Panc1 (cell line): ENCODE data around the gene GPC6. TPM values are rescaled to one million over a fixed set of nuclear protein-coding genes. Genes with fewer than 3 reads are reported as not detected.

Experiments
- ATAC-seq: fragments of 200-7000 bp; cut with Tn5 transposase; 2 replicates; pipeline ENCODE4 v1.9.1; 2020; ENCODE audit warnings: mild to moderate bottlenecking, moderate library complexity
- BruUV-seq: library from RNA; stranded (reverse); fragments of 400-500 nt; replicated peaks from 2 replicates; lab custom pipeline; 2021; lab: Mats Ljungman, UMichigan
- CTCF ChIA-PET: fragments of 300-600 bp; sonication (Branson Sonifier 250); formaldehyde crosslinking; loops from one replicate; lab custom pipeline; 2022; ENCODE audit warnings: antibody characterized with exemption; lab: Charles Lee
- POLR2A ChIA-PET: fragments of 300-600 bp; sonication (Branson Sonifier 250); formaldehyde crosslinking; loops from one replicate; lab custom pipeline; 2022; ENCODE audit warnings: antibody characterized with exemption; lab: Charles Lee
- DNase-seq: peaks from one replicate; pipeline ENCODE4 v3.0.0-alpha.2; 2010; ENCODE audit warnings: low read depth, low spot score
- H3K27ac ChIP-seq: 2 replicates; pipeline ENCODE4 v1.5.1; 2011; ENCODE audit warnings: mild to moderate bottlenecking, low read length, inconsistent platforms
- H3K27me3 ChIP-seq: fragments of 200-500 bp; sonication (Bioruptor generic); 2 replicates; pipeline ENCODE4 v1.6.0; 2014; ENCODE audit warnings: low read length, inconsistent platforms; ENCODE audit not compliant: control insufficient read depth, insufficient read depth
- H3K36me3 ChIP-seq: fragments of 200-500 bp; sonication (Bioruptor generic); 2 replicates; pipeline ENCODE4 v1.5.1; 2014; ENCODE audit warnings: inconsistent platforms, mild to moderate bottlenecking, low read length, moderate library complexity; ENCODE audit not compliant: control insufficient read depth, insufficient read depth
- H3K4me1 ChIP-seq: 2 replicates; pipeline ENCODE4 v1.5.1; 2011; ENCODE audit warnings: inconsistent platforms, mild to moderate bottlenecking, low read length, moderate library complexity; ENCODE audit not compliant: control insufficient read depth, insufficient read depth
- H3K4me3 ChIP-seq, 2 experiments: 2 replicates each; pipeline ENCODE4 v1.5.1; 2011 to 2012; ENCODE audit warnings: low read depth in 2 of 2, low read length in 2 of 2, mild to moderate bottlenecking in 2 of 2, inconsistent platforms in 1 of 2, moderate library complexity in 1 of 2
- H3K9me3 ChIP-seq: fragments of 200-500 bp; sonication (Bioruptor generic); 2 replicates; pipeline ENCODE4 v1.5.1; 2014; ENCODE audit warnings: low read depth, mild to moderate bottlenecking, inconsistent platforms, low read length, moderate library complexity; ENCODE audit not compliant: control insufficient read depth, insufficient read depth
- CTCF ChIP-seq: fragments of 450-650 bp; IDR thresholded peaks from 2 replicates; pipeline ENCODE4 v1.5.1; 2017; ENCODE audit warnings: mild to moderate bottlenecking
- POLR2AphosphoS5 ChIP-seq: IDR thresholded peaks from 2 replicates; pipeline ENCODE4 v1.6.1; 2012; ENCODE audit warnings: mild to moderate bottlenecking, low read depth, low read length, moderate library complexity
- REST ChIP-seq, 2 experiments: IDR thresholded peaks; 2 replicates each; pipeline ENCODE4 v1.6.1; 2011 to 2012; ENCODE audit warnings: low read depth in 2 of 2, control low read depth in 1 of 2, low read length in 1 of 2, mild to moderate bottlenecking in 1 of 2, moderate library complexity in 1 of 2; ENCODE audit not compliant: insufficient read depth in 1 of 2
- SIN3A ChIP-seq: IDR thresholded peaks from 2 replicates; pipeline ENCODE4 v1.6.1; 2012; ENCODE audit warnings: low read depth, mild to moderate bottlenecking, low read length, moderate library complexity, borderline replicate concordance; ENCODE audit not compliant: insufficient read depth
- TCF7L2 ChIP-seq: IDR thresholded peaks from 2 replicates; pipeline ENCODE4 v1.6.1; 2011; ENCODE audit warnings: mild to moderate bottlenecking, low read depth, low read length, inconsistent platforms
- in situ Hi-C: cut with HindIII; loops from 2 replicates; pipeline ENCODE4 v1.10.0; 2016; ENCODE audit warnings: low sequenced_read_pairs, low pct_unique_long_range_greater_than_20kb
- intact Hi-C: fragments of 100-400 bp; cut with micrococcal nuclease; formaldehyde crosslinking; loops from one replicate; pipeline ENCODE4 v1.10.0; 2022; ENCODE audit not compliant: unreplicated experiment
- total RNA-seq: library from RNA; stranded (reverse); gene quantifications from one replicate; pipeline ENCODE4 v1.2.1, GENCODE V29; 2021; ENCODE audit not compliant: unreplicated experiment

The GPC6 gene
- total RNA-seq, 1 experiment from 2014 or later: 4.8 TPM

DNA sequence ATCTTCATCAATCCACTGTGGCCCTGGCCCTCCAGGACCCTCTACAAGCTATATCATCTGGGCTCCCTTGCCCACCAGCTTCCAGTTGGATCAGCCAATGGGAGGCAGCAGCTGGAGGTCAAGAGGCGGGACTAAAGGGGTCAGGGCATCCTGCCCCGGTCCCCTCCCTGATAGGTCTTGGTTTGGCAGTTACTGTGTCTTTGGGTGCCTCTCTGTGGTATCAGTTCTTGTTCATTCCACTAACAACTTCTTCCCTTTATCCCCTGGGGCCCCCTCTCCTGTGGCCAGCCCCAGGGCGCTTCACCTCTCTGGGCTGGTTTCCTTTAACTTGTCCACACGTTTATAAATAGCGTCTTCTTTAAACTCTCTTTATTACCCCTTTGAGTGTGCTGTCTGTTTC is 1169.3 kb downstream of the GPC6 start:
- ATAC-seq: no peak
- H3K36me3 ChIP-seq: no peaks in the 10 kb centered on the region
- no peak for DNase-seq

GRCh38 chr13:94399812-94400211 is 1173.2 kb downstream of the GPC6 start:
- no peak overlapping the region for H3K4me3 ChIP-seq
- TF ChIP-seq POLR2AphosphoS5 (no peak), SIN3A (no peak), TCF7L2 (no peak), REST (IDR thresholded peaks at IDR 0.05; ENCODE audit: insufficient read depth in 1 of 2, low read depth in 2 of 2, low read length in 1 of 2) (no peak), CTCF (no peak)

More for the DNA sequence above, 1169.3 kb downstream of the GPC6 start:
- in situ Hi-C loops: no loop called here
- no peaks in the 10 kb centered on the region for H3K9me3 ChIP-seq
- no peaks in the 10 kb centered on the region for H3K27me3 ChIP-seq
- POLR2A ChIA-PET: no interaction called here
- H3K27ac ChIP-seq: no peak overlapping the region
- intact Hi-C loops: no loop called here
- CTCF ChIA-PET: no interaction called here
- H3K4me3 ChIP-seq: no peak overlapping the region
- TF ChIP-seq SIN3A: no peak
- TF ChIP-seq TCF7L2: no peak
- no peak for TF ChIP-seq CTCF
- no peak for TF ChIP-seq REST (IDR thresholded peaks at IDR 0.05; ENCODE audit: insufficient read depth in 1 of 2, low read depth in 2 of 2, low read length in 1 of 2)
- TF ChIP-seq POLR2AphosphoS5: no peak
- no TSS peak for BruUV-seq
- no peaks in the 10 kb centered on the region for H3K4me1 ChIP-seq

More at GRCh38 chr13:94399812-94400211, 1173.2 kb downstream of the GPC6 start:
- Histone ChIP-seq H3K9me3 (no peaks in the 10 kb centered on the region), H3K4me1 (no peaks in the 10 kb centered on the region), H3K36me3 (no peaks in the 10 kb centered on the region), H3K27ac (no peak overlapping the region), H3K27me3 (no peaks in the 10 kb centered on the region)
- BruUV-seq: no TSS peak
- intact Hi-C loops (no loop called here), in situ Hi-C loops (no loop called here)
- ATAC-seq: no peak
- no peak for DNase-seq
- ChIA-PET POLR2A (no interaction called here), CTCF (no interaction called here)
